ENCODE results near the gene C3orf18. TPM values are rescaled to one million over a fixed set of nuclear protein-coding genes. Genes with fewer than 3 reads are reported as not detected.
A peak's percentile ranks its signal among the peaks of the same experiment; 100 is the strongest.

The C3orf18 gene
- total RNA-seq, 1 experiment from 2014 or later: 7.1 TPM

DNA sequence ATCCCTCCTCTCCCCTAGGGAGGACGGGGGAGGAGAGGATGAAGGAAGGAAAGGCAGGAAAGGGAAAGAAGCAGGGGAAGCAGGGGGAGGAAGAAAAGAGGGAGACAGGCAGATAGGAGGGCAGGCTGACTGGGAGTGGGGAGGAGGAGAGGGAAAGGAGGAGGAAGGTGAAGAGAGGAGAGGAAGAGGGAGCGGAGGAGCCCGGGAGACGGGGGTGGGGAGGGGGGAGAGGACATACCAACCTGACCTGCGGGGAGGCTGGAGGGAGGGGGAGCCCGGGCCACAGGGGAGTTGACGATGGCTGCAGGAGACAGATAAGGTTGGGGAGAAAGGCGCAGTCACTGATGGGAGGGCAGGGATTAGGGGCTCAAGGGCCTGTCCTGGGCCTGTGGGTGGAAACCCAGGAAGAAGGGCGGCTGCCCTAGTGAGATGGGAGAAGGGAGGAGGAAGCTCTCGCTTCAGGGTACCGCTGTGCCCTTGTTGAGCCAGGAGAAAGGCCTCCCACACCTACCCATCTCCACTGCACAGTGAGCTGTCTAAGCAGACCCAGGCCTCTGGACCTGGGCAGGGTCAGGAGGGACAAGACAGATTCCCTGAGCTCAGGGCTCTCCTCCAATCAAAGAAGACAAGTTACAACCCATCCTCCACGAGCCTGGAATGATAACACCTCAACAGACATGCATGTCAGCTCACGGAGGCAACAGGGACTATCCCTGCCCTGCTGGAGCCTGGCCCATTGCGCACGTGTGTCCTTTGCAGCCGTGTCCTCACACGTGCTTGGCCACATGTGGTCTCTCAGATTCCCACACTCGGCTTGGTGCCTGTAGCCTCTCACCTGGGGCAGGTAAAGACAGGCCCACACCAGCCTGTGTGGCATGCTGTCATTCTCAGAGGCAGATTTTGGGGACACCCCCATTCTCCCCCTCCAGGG is 27.9 kb downstream of the C3orf18 start:
- Histone ChIP-seq H2AK5ac (ENCODE audit: insufficient read length, low read length) (no peak overlapping the region), H3K9me3 (ENCODE audit: control insufficient read depth, low read depth, low read length) (no peaks in the 10 kb centered on the region), H3K18ac (ENCODE audit: insufficient read length, low read depth, low read length) (no peak overlapping the region), H3K23ac (ENCODE audit: insufficient read length, low read depth, low read length) (no peak overlapping the region), H3K4me2 (ENCODE audit: insufficient read depth, insufficient read length, low read length) (no peak overlapping the region), H3K23me2 (ENCODE audit: insufficient read length, low read depth, low read length, poor library complexity, severe bottlenecking) (no peaks in the 10 kb centered on the region), H4K8ac (replicated peaks; ENCODE audit: insufficient read length, low read depth, low read length) (no peak overlapping the region), H3K4me1 (ENCODE audit: insufficient read depth, low read length) (no peaks in the 10 kb centered on the region), H3K27ac (ENCODE audit: insufficient read length, low read depth, low read length) (no peak overlapping the region), H4K5ac (ENCODE audit: insufficient read length, low read depth, low read length) (no peak overlapping the region), H2BK12ac (ENCODE audit: insufficient read length, low read depth, low read length) (no peak overlapping the region), H2BK15ac (ENCODE audit: low read depth, low read length) (no peak overlapping the region), H4K91ac (ENCODE audit: insufficient read length, low read depth, low read length) (no peak overlapping the region), H3K27me3 (ENCODE audit: insufficient read depth, low read length) (no peaks in the 10 kb centered on the region), H2BK5ac (ENCODE audit: insufficient read length, low read length) (no peak overlapping the region), H2BK120ac (ENCODE audit: low read depth, low read length, poor library complexity, severe bottlenecking) (no peak overlapping the region), H3K9ac (ENCODE audit: extremely low read depth, insufficient read length, low read length) (no peak overlapping the region), H3K79me2 (ENCODE audit: insufficient read depth, low read length) (no peaks in the 10 kb centered on the region), H3T11ph (ENCODE audit: low read length) (no peak overlapping the region), H2AFZ (ENCODE audit: low read length) (no peak overlapping the region), H2BK20ac (ENCODE audit: low read depth, low read length, poor library complexity, severe bottlenecking) (no peak overlapping the region), H3K56ac (ENCODE audit: insufficient read length, low read depth, low read length) (no peak overlapping the region), H3K4ac (ENCODE audit: low read depth, low read length) (no peak overlapping the region), H3K14ac (ENCODE audit: insufficient read depth, low read length) (no peak overlapping the region), H4K20me1 (ENCODE audit: control insufficient read depth, insufficient read depth, insufficient read length) (no peaks in the 10 kb centered on the region), H3K79me1 (ENCODE audit: insufficient read depth, low read depth, low read length, poor library complexity, severe bottlenecking) (no peaks in the 10 kb centered on the region)
- H3K4me1 Mint-ChIP-seq: peaks cover 49 to 50% of the 10 kb centered on the region in 2 experiments
- peak overlapping the region in 2 of 3 experiments; percentile 49 to 74; a peak in 4 of 7 replicates for H3K27ac Mint-ChIP-seq
- H3K4me3 Mint-ChIP-seq: peak overlapping the region in 1 of 2 experiments; percentile 34; a peak in 1 of 5 replicates
- H3K9me3 Mint-ChIP-seq: no peaks in the 10 kb centered on the region; a peak in 1 of 5 replicates
- WGBS (ENCODE audit: extremely low coverage, insufficient read length, low lambda C conversion rate): no CpG with 5 or more reads among the region's 18 CpGs
- no peaks in the 10 kb centered on the region; a peak in 1 of 7 replicates for H3K36me3 Mint-ChIP-seq (ENCODE audit: insufficient read depth in 1 of 3, low read depth in 3 of 3)
- H3K27me3 Mint-ChIP-seq (ENCODE audit: low read depth): peaks cover 7% of the 10 kb centered on the region
- peak; percentile 50 for DNase-seq
- TF ChIP-seq, protein P1, sequence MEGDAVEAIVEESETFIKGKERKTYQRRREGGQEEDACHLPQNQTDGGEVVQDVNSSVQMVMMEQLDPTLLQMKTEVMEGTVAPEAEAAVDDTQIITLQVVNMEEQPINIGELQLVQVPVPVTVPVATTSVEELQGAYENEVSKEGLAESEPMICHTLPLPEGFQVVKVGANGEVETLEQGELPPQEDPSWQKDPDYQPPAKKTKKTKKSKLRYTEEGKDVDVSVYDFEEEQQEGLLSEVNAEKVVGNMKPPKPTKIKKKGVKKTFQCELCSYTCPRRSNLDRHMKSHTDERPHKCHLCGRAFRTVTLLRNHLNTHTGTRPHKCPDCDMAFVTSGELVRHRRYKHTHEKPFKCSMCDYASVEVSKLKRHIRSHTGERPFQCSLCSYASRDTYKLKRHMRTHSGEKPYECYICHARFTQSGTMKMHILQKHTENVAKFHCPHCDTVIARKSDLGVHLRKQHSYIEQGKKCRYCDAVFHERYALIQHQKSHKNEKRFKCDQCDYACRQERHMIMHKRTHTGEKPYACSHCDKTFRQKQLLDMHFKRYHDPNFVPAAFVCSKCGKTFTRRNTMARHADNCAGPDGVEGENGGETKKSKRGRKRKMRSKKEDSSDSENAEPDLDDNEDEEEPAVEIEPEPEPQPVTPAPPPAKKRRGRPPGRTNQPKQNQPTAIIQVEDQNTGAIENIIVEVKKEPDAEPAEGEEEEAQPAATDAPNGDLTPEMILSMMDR (conservative IDR thresholded peaks at IDR 0.05): no peak

All from H9 (cell line).